ENCODE measurements around the gene ZBTB34. TPM values are rescaled to one million over a fixed set of nuclear protein-coding genes. Genes with fewer than 3 reads are reported as not detected.

Gene ZBTB34
- total RNA-seq, 2 experiments from 2014 or later = 2.5 to 2.9 TPM

DNA sequence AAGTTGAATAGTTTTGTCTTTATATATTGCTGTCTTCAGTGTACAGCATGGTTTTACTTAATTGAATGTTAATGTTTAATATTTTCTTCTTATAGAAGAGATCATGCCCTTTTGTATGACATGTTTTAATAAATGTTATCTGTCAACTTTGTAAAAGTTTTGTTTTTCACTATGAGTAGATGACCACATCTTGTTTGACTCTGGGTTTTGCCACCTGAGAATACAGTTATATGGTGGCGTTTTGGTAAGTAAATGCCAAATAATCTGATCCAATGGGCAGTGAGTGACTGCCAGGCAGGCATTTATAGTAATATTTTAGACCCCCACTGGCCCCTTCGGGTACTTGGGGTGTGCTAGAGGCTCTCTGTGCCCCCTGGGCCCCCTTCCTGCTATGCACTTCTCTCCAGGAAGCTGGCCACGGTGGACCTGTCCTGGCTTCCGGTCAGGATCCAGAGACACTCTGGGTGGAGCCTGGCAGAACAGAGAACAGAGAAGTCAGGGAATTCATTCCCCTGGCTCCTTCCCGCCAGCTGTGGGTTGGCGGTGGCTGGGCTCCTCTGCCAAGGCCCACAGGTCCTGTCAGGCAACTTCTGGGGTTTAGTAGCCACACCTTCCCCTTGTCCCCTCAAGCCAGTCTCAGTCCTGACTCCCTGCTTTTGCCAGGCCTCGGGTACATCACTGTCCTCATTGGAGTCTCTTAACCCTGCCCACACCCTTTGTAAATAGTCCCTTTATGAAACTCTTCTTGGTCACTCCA, 22.2 kb upstream of the ZBTB34 start:
- Mint-ChIP-seq H3K27me3 (no peaks in the 10 kb centered on the region), H3K27ac (no peak overlapping the region), H3K4me3 (no peak overlapping the region), H3K36me3 (ENCODE audit: low read depth) (peaks cover 50% of the 10 kb centered on the region), H3K9me3 (no peaks in the 10 kb centered on the region), H3K4me1 (ENCODE audit: low read depth) (peaks cover 19% of the 10 kb centered on the region)
- CTCF ChIA-PET = no interaction called here
- no peaks in the 10 kb centered on the region for H3K9me3 ChIP-seq (ENCODE audit: control insufficient read depth in 1 of 2, insufficient read depth in 1 of 2, low read length in 2 of 2)
- no peak for ATAC-seq (ENCODE audit: poor library complexity)
- peaks cover 3% of the 10 kb centered on the region for H3K4me1 ChIP-seq (ENCODE audit: insufficient read depth, low read length)
- intact Hi-C loops (cut with DNase I, micrococcal nuclease) = no loop called here
- H3K4me3 ChIP-seq (ENCODE audit: low read length) = no peak overlapping the region
- POLR2A ChIA-PET = no interaction called here
- no peak overlapping the region for H3K27ac ChIP-seq (ENCODE audit: low read depth in 1 of 2, low read length in 2 of 2)
- peaks cover 39% of the 10 kb centered on the region for H3K36me3 ChIP-seq (ENCODE audit: insufficient read depth, low read length)
- TF ChIP-seq, protein P1, sequence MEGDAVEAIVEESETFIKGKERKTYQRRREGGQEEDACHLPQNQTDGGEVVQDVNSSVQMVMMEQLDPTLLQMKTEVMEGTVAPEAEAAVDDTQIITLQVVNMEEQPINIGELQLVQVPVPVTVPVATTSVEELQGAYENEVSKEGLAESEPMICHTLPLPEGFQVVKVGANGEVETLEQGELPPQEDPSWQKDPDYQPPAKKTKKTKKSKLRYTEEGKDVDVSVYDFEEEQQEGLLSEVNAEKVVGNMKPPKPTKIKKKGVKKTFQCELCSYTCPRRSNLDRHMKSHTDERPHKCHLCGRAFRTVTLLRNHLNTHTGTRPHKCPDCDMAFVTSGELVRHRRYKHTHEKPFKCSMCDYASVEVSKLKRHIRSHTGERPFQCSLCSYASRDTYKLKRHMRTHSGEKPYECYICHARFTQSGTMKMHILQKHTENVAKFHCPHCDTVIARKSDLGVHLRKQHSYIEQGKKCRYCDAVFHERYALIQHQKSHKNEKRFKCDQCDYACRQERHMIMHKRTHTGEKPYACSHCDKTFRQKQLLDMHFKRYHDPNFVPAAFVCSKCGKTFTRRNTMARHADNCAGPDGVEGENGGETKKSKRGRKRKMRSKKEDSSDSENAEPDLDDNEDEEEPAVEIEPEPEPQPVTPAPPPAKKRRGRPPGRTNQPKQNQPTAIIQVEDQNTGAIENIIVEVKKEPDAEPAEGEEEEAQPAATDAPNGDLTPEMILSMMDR (IDR thresholded peaks at IDR 0.05) = no peak
- no peaks in the 10 kb centered on the region for H3K27me3 ChIP-seq (ENCODE audit: control insufficient read depth in 1 of 2, insufficient read depth in 2 of 2, low read length in 2 of 2)
- no peak for DNase-seq

GRCh38 chr9:126838895-126839294, 21.5 kb upstream of the ZBTB34 start:
- POLR2A ChIA-PET = no interaction called here

GRCh38 chr9:126839301-126839700, 21.1 kb upstream of the ZBTB34 start:
- peaks cover 40% of the 10 kb centered on the region for H3K36me3 Mint-ChIP-seq (ENCODE audit: low read depth)
- TF ChIP-seq, protein P1 (IDR thresholded peaks at IDR 0.05) = no peak
- Histone ChIP-seq H3K36me3 (ENCODE audit: insufficient read depth, low read length) (peaks cover 29% of the 10 kb centered on the region), H3K4me3 (ENCODE audit: low read length) (no peak overlapping the region), H3K27ac (ENCODE audit: low read depth in 1 of 2, low read length in 2 of 2) (no peak overlapping the region), H3K9me3 (ENCODE audit: control insufficient read depth in 1 of 2, insufficient read depth in 1 of 2, low read length in 2 of 2) (no peaks in the 10 kb centered on the region), H3K27me3 (ENCODE audit: control insufficient read depth in 1 of 2, insufficient read depth in 2 of 2, low read length in 2 of 2) (no peaks in the 10 kb centered on the region), H3K4me1 (ENCODE audit: insufficient read depth, low read length) (peaks cover 3% of the 10 kb centered on the region)
- no peak overlapping the region for H3K4me3 Mint-ChIP-seq
- no peaks in the 10 kb centered on the region for H3K27me3 Mint-ChIP-seq
- ChIA-PET CTCF (no interaction called here), POLR2A (no interaction called here)
- intact Hi-C loops (cut with DNase I, micrococcal nuclease) = no loop called here
- H3K27ac Mint-ChIP-seq = no peak overlapping the region
- DNase-seq (no peak), ATAC-seq (ENCODE audit: poor library complexity) (no peak)
- peaks cover 16% of the 10 kb centered on the region for H3K4me1 Mint-ChIP-seq (ENCODE audit: low read depth)
- no peaks in the 10 kb centered on the region for H3K9me3 Mint-ChIP-seq

More at GRCh38 chr9:126838895-126839294, 21.5 kb upstream of the ZBTB34 start:
- Histone ChIP-seq H3K9me3 (ENCODE audit: control insufficient read depth in 1 of 2, insufficient read depth in 1 of 2, low read length in 2 of 2) (no peaks in the 10 kb centered on the region), H3K4me1 (ENCODE audit: insufficient read depth, low read length) (peaks cover 3% of the 10 kb centered on the region), H3K4me3 (ENCODE audit: low read length) (no peak overlapping the region), H3K36me3 (ENCODE audit: insufficient read depth, low read length) (peaks cover 34% of the 10 kb centered on the region), H3K27ac (ENCODE audit: low read depth in 1 of 2, low read length in 2 of 2) (no peak overlapping the region), H3K27me3 (ENCODE audit: control insufficient read depth in 1 of 2, insufficient read depth in 2 of 2, low read length in 2 of 2) (no peaks in the 10 kb centered on the region)
- no peaks in the 10 kb centered on the region for H3K27me3 Mint-ChIP-seq
- peaks cover 19% of the 10 kb centered on the region for H3K4me1 Mint-ChIP-seq (ENCODE audit: low read depth)
- no peak for DNase-seq
- intact Hi-C loops (cut with DNase I, micrococcal nuclease) = no loop called here
- CTCF ChIA-PET = no interaction called here
- no peaks in the 10 kb centered on the region for H3K9me3 Mint-ChIP-seq
- H3K4me3 Mint-ChIP-seq = no peak overlapping the region
- no peak overlapping the region for H3K27ac Mint-ChIP-seq
- H3K36me3 Mint-ChIP-seq (ENCODE audit: low read depth) = peaks cover 44% of the 10 kb centered on the region
- ATAC-seq (ENCODE audit: poor library complexity) = no peak
- TF ChIP-seq, protein P1 (IDR thresholded peaks at IDR 0.05) = no peak

Measured in CD4-positive, alpha-beta T cell (primary cell).